GM18907 (cell line): ENCODE results near the gene HES2.
"Not testable (repeated sequence)": the region's sequence is repeated elsewhere in the genome, so short reads cannot be mapped to it uniquely, and the experiment has no call there.

ENCODE experiments used
- ATAC-seq: cut with Tn5 transposase; IDR thresholded peaks from one replicate; pipeline ENCODE4 v1.9.1; 2021; ENCODE audit warnings: mild to moderate bottlenecking, moderate library complexity; ENCODE audit not compliant: unreplicated experiment

The HES2 gene

GRCh38 chr1:6392809-6393399 lies 26.8 kb downstream of the HES2 start:
- ATAC-seq = peak; percentile 76

DNA sequence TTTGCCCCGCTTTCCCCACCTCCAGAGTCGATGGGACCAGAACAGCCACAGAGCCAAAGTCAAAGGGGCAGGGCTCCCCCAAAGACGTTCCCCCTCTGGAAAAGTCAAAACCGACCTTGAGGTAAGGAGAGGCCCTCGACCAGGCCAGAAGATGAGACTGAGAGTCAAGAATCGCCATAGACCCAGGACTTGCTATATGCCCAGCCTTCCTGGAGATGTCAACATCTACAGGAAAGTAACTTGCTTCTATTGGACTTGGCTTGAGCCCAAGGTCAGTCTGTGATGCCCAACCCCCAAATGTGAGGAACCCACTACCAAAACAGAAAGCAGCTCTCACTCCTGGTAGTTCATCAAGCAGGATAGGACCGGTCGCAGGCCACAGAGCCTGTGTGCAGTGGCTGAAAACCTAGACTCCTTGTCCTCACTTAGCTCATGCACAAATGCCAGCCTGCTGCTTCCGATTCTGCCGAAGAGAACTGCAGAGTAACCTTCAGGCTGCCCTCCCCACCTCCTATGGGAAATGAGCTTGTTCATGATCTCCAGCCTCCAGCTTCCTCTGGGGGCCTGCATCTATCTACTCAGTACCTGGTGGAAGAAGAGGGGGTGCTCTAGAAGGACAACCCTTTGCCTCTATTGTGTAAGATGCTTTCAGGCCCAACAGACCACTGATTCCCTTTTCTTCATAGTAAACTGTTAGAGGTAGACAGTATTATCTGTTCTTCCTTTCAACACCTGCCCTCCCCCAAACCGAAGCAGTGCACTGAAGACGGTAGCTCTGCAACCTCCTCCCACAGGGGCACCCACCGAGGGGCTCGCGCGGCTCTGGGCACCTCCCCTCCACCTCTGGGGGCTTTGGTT lies 27.5 kb downstream of the HES2 start:
- ATAC-seq = peak; percentile 2

DNA sequence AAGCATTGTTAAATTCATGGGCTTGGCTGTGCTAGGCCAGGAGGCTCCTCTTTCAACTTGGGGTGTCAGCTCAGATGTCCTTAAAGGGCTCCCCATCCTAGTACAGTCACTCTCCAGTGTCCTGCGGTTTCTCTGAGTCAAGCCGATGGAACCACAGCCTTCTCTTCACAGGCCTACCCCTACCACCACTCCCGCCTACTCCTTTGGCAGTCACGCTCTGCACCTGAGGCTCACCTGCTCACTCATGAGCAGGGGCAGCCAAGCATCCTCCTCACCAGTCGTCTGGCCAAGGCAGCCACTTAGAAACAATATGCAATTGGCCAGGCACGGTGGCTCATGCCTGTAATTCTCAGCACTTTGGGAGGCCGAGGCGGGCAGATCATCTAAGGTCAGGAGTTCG lies 29.7 kb downstream of the HES2 start:
- no peak for ATAC-seq

DNA sequence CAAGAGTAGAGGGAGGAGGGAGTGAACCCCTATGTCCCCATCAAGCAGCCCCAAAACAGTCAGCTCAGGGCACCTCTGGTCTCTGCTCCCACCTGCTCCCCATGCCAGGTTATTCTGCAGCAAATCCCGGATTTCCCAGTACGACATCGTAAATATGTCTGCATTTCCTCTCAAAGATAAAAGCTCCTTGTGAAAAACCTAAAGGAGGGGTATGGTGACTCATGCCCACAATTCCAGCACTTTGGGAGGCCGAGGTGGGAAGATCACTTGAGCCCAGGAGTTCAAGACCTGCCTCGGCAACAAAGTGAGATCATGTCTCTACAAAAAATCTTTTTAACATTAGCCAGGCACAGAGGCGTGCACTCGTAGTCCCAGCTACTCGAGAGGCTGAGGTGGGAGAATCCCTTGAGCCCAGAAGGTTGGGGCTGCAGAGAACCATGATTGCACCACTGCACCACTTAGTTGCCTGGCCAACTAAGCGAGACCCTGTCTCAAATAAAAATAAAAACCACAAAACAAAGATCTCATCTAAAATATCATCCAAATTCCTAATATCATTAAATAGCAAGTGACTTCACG lies 33.3 kb downstream of the HES2 start:
- no peak for ATAC-seq

- ATAC-seq = no peak
These were observed 34.1 kb downstream of the HES2 start for GRCh38 chr1:6385488-6386191.

- no peak for ATAC-seq
These were observed 34.8 kb downstream of the HES2 start for GRCh38 chr1:6384962-6385361.

GRCh38 chr1:6384135-6384534 lies 35.6 kb downstream of the HES2 start:
- no peak for ATAC-seq

DNA sequence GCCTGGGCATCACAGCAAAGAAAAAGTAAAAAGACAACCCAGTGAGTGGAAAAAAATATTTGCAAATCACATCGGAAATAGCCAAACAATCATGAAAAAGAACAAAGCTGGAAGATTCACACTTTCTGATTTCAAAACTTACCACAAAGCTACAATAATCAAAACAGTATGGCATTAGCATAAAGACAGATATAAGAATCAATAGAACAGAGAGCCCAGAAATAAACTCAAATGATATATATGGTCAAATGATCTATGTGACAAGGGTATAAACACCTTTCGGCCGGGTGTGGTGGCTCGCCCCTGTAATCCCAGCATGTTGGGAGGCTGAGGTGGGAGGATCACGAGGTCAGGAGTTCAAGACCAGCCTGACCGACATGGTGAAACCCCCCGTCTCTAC lies 39.7 kb downstream of the HES2 start:
- no peak for ATAC-seq

GRCh38 chr1:6378096-6378746 lies 41.5 kb downstream of the HES2 start:
- ATAC-seq = no peak

DNA sequence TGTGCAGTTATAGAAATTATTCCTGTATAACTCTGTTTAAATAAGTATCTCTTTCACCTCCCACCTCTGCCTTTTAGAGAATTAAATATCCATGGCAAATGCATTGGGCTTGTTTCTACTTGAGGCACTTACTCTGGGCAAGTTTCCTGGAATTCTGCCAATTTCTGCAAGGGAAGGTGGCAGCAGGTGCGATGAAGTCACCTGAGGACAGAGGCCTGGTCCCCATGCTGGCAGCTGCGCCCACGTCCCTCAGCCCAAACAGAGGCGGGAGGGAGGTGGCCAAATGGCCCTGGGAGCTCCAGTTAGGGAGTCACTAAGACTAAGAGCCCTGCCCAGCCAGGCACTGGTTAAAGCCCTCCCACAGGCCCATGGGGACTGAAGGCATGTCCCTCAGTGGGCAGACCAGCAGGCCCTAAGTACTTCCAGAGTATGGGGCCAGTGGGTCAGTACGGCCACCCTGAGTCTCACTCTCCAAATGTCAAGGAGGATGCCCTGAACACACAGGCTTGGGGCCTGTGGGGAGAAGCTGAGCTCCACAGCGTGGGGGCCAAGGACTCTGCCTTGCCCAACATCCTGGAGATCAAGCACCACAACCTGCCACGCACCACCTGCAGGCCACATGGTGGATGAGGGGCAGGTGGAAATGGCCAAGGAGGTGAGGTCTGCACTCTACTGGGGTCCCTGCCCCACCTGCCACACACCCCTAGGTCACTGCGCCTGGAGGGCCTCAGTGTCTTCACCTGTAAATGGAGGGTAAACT lies 45.6 kb downstream of the HES2 start:
- ATAC-seq = no peak

DNA sequence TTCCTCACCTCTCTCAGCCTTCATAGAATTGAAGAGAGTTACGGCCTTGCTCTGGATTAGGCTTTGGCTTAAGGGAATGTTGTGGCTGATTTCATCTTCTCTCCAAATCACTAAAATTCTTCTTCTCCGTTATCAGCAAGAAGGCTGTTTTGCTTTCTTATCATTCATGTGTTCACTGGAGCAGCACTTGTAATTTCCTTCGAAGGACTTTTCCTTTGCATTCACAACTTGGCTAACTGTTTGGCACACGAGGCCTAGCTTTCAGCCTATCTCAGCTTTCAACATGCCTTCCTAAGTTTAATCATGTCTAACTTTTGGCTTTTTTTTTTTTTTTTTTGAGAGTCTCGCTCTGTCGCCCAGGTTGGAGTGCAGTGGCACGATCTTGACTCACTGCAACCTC lies 47.5 kb downstream of the HES2 start:
- ATAC-seq = not testable (repeated sequence)

DNA sequence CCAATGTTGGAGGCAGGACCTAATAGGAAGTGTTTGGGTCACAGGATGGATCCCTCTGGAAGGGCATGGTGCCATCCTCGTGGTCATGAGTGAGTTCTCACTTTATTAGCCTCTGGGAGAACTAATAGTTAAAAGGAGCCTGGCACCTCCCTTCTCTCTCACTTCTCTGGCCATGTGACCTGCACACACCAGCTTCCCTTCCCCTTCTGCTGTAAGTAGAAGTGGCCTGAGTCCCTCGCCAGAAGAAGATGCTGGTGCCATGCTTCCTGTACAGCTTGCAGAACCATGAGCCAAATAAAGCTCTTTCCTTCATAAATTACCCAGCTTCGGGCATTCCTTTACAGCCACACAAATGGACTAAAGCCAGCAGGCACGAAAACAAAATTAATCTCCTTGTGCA lies 49.7 kb downstream of the HES2 start:
- ATAC-seq = no peak

- ATAC-seq = no peak
These were observed 52.2 kb downstream of the HES2 start for GRCh38 chr1:6367381-6368012.

- ATAC-seq = no peak
These were observed 54.7 kb downstream of the HES2 start for GRCh38 chr1:6365047-6365446.

DNA sequence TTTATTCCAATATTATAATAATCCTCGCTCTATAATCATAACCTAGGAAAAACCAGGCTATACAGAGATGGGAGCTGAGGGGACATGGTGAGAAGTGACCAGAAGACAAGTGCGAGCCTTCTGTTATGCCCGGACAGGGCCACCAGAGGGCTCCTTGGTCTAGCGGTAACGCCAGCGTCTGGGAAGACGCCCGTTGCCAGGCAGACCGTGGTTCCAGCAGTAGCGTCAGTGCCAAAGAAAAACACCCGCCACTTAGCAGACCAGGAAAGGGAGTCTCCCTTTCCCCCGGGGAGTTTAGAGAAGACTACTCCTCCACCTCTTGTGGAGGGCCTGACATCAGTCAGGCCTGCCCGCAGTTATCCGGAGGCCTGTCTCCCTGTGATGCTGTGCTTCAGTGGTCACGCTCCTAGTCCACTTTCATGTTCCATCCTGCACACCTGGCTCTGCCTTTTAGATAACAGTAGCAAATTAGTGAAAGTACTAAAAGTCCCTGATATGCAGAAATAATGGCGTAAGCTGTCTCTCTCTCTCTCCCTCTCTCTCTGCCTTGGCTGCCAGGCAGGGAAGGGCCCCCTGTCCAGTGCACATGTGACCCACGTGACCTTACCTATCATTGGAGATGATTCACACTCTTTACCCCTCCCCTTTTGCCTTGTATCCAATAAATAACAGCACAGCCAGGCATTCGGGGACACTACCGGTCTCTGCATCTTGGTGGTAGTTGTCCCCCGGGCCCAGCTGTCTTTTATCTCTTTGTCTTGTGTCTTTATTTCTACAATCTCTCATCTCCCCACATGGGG lies 56.4 kb downstream of the HES2 start:
- not testable (repeated sequence) for ATAC-seq
